Activated T-cell treated with anti-CD3 and anti-CD28 coated beads for 1 hour (primary cell): ENCODE measurements around the gene DNMT1.

Source experiments
- DNase-seq: peaks from one replicate; pipeline ENCODE4 v3.0.0-alpha.2; 2020; ENCODE audit warnings: low read depth

DNMT1 gene

DNA sequence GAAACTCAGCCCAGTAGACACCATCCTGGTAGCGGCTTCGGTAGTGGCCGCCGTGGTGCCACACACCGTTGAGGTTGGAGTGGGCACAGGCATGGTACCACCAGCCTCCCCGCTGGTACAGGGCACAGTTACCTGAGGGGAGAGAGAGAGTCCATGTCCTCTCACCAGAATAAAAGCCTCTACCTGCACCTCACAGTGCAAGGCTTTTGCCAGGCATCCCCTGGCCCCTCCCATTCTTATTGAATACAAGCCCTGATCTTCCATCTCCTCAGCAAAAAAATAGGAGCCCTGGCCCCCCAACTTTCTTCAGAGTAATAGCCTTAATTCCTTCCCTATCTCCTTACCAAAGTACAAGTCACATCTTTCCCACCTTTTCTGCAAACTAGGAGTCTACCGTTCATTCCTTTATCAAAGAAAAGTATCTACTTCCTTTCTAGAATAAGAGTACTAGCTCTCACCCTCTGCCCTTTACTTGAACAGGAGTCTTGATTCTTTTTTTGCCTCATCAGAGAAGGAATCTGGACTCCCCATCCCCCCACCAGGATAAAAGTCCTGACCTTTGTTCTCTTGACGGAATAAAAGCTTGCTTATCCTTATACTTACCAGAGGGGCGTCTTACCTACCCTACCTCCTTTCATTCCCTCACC, 102.0 kb downstream of the DNMT1 start:
- no peak for DNase-seq

DNA sequence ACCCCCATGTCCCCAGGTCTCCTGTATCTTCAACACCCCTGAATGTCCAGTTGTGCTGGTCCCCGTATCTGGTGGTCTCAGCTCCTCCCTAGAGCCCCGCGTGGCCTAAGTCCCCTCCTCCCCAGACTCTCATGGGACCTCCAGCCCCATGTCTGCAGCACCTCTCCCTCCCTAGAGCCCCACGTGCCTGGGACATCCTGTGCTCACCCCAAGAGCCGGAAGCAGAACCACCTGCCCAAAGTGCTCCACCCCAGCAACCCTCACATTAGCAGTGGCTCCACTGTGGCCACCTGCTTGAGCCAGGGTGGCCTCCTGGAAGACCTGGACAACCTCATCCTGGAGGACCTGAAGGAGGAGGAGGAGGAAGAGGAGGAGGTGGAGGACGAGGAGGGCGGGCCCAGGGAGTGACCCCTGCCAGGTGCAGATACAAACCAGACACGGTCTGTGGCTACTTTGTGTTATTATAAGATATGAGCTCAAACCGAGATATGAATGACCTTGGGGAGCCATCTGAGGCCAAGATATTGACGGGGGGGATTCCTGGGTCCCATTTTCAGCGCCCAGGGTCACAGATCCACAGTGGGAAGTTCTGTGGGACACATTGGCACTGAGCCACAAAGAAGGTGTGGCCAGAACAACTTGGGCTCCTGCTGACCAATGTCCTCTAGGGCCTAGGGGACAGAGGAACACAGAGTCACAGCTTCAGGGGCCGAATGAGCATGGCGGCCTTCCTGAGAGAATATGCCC, 102.7 kb downstream of the DNMT1 start:
- no peak for DNase-seq

DNA sequence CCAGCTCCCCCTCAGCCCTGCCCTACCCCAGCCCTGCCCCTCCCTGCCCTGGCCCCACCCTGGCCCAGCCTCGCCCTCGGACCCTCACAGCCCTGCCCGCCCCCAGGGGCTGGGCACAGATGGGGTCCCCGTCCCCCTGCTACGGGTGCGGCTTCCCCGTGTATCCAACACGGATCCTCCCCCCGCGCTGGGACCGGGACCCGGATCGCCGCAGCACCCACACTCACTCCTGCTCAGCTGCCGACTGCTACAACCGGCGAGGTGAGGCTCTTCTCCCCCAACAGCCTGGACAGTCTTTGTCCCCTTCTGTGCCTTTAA, 103.4 kb downstream of the DNMT1 start:
- DNase-seq, result no peak

DNA sequence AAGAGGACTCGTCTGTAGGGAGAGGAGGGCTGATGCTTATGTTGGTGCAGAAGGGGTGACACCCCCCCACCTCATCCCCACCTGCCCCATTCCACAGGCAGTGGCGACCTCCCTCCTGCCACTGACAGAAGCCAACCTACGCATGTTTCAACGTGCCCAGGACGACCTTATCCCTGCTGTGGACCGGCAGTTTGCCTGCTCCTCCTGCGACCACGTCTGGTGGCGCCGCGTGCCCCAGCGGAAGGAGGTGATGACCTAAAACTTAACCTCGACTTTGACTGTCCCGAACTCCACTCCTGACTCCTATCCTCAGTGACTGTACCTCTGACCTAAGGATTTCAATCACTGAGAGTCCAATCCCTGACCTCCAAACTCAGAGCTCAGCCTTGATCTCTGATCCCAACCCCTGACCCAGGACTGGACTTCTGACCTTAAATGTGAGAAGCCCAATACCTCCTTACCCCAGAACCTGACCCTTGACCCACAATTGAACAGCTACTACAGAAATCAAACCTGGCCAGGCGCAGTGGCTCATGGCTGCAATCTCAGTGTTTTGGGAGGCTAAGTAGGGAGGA, 104.9 kb downstream of the DNMT1 start:
- DNase-seq, result no peak

DNA sequence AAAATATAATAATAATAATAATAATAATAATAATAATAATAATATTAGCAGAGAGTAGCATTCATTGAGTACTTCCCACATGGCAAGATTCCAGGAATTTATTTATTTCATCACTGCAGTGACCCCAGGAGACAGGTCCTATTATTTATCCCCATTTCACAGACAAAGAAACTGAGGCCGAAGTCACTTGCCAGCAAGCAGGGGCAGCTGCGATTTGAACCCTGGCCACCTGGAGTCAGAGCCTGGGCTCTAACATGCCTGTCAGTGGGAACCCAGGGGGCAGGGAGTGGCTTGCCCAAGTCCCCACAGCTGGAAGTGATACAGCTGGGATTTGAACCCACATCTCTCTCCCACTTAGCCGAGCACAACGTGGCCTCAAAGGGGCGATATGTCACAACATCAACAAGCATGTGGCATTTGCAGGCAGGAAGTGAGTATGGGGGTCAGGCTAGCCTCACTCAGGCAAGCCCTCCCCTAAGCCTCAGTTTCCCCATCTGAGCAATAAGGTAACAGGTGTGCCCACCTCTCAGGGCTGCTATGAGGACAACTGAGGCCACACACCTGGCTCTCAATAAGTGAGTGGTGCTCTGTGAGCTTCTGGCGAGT, 105.7 kb downstream of the DNMT1 start:
- no peak for DNase-seq

DNA sequence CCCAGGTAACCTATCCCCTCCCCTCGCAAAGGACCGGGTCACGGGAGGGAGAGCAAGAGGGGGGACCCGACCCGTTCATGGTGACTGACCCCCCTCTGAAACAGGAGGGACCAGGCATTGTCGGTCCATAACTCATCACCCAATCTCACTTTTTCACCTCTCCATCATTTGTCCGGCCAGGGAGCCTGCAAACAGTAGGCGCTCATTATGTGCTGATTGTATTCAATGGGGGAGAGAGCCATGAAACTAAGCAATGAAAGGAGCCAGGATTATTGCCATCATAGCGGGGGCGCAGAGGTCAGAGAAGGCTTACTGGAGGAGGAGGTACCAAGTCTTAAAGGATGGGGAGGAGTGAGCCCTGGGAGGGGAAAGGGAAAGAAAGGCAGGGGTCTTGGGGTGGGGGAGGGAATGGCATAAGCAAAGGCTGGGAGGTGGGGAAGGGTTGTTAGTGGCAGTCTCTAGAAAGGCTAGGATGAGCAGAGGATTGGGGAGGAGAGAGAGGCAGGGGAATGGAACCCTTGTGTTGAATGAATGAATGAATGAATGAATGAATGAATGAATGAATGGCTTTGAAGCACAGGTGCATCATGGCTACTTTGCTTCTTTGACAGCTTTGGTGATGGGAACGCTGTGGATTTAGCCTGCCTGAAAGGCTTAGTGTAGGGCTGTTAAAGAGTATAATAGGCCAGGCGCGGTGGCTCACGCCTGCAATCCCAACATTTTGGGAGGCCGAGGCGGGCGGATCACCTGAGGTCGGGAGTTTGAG, 107.3 kb downstream of the DNMT1 start:
- DNase-seq, result no peak

DNA sequence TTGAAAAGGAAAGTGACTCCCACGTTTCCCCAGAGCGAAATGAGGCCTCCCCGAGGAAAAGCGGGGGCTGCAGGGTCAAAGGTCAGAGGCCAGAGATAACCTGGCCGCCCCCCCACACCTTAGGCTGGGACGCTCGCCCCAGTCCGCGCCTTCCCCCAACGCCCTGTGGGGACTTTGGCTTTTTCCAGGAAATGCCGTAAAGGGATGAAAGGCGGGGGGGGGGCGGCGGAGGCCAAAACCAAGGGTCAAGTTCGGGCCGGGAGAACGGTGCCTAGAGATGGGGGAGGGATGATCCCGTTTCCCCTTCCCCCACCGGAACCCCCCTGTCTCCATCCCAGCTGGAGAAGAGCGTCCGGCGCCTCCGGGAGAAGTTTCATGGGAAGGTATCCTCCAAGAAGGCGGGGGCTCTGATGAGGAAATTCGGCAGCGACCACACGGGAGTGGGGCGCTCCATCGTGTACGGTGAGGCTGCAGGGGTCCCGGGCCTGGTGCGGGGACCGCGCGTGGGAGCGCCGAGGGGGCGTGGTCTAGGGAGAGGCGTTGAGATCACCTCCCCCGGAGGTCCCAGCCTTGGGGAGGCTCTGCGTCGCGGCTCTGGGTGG, 108.1 kb downstream of the DNMT1 start:
- DNase-seq, result peak; percentile 41

DNA sequence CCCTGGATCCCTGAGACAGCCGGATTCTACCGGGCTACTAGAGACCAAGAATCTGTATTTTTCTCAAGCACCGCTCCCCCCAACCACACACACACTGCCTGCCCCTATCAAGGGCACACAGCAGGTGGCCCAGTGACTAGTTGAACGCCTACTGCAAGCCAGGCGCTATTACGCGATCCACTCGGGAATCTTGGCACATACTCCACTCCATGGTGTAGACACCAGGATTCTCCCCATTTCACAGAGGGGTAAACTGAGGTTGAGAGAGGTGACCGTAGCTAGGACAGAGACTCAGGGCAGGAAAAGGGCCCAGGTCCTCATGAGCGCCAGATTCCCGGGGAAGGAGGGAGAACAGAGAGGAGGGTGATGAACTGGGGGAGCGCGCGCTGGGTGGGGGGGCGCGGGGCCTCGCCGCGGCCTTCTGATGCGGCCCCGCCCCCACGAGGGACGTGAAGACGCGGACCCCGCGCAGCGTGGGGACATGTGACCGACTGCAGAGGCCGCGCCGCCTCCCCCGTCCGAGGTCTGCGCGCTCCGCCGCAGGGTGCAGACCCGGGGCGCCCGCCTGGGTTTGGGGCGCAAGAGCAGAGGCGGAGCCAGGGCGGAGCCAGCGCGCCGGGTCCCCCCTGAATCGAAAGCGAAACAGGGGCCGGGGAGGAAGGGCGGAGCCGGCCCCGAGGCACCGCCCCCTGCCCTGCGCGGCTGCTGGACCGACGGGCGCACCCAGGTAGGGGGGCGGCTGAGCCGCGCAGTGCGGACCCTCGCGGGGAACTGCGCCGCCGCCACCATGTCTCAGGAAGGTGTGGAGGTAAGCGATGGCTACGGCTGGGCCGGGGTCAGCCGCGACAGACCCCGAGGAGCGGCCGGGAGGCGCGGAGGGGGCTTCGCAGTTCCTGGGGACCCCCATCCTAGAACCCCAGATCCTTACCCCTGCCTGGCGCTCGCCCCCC, 108.8 kb downstream of the DNMT1 start, which contains the start of gene SHFL:
TSS of gene SHFL (plus strand) at position 677 of the 950 bp plus-strand sequence. CDS start at position 788, 111 bp downstream.
- peak; percentile 78 for DNase-seq

DNA sequence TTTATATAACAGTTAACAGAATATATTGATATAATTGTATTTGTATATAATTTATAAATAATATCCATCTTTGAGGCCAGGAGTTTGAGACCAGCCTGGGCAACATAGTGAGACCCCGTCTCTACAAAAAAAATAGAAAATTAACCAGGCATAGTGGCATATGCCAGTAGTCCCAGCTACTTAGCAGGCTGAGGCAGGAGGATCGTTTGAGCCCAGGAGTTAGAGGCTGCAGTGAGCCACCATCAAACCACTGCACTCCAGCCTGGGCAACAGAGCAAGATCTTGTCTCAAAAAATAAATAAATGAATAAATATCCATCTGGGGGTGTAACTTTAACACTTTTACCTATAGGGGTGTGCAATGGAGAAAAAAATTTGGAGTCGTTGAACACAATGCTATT, 110.0 kb downstream of the DNMT1 start:
- DNase-seq, result no peak

DNA sequence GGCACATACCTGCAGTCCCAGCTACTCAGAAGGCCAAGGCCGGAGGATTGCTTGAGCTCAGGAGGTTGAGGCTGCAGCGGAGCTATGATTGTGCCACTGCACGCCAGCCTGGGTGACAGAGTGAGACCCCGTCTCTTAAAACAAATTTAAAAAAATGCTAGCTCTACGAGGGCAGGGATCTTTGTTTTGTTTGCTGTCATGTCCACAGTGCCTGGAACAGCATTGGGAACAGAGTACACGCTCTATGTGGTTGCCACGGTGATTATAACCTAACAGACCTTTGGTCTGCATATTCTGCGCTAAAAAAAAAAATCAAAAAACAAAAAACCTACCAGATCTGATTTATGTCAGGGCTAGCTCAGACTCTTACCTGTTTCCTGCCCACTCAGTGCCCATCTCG, 110.8 kb downstream of the DNMT1 start:
- no peak for DNase-seq
